ENCODE results near the gene TCF7L2.

DNA sequence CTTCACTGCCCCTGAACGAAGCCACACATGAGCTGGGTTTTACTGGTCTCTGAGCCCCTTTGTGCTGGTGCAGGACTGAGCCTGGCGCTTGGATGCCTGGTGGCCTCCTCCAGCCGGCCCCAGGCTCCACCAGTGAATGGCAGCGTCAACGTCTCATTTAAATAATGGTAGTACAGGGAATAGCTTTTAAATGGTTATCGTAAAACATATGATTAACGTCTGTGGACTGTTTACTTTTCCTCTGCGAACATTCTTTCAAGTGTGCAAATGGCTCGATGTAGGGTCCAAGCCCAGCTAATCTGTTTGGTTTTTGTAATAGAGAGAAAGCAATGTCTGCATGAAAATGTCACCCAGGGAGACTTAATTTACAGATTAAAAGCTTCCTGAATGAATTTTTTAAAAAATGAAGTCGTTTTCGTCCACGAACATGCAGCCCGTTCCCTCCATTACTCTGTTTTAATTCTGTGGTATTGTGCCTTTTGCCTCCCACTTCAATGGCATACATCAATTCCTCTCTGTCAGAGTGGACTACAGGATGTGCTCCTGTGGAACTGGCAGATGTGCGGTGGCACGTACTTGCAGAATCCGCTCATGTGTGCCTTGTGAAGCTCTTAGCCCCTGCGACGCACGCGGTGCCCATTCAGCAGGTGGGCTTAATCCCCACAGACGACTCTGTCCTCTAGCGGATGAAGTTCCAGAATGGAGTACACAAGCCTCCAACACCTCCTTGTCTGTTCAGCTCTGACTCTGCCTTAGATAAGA is 192.7 kb downstream of the TCF7L2 start:
- TF ChIP-seq, protein P1, sequence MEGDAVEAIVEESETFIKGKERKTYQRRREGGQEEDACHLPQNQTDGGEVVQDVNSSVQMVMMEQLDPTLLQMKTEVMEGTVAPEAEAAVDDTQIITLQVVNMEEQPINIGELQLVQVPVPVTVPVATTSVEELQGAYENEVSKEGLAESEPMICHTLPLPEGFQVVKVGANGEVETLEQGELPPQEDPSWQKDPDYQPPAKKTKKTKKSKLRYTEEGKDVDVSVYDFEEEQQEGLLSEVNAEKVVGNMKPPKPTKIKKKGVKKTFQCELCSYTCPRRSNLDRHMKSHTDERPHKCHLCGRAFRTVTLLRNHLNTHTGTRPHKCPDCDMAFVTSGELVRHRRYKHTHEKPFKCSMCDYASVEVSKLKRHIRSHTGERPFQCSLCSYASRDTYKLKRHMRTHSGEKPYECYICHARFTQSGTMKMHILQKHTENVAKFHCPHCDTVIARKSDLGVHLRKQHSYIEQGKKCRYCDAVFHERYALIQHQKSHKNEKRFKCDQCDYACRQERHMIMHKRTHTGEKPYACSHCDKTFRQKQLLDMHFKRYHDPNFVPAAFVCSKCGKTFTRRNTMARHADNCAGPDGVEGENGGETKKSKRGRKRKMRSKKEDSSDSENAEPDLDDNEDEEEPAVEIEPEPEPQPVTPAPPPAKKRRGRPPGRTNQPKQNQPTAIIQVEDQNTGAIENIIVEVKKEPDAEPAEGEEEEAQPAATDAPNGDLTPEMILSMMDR (IDR thresholded peaks at IDR 0.05), result no peak
- TF ChIP-seq POLR2A (IDR thresholded peaks at IDR 0.05) (no peak), POLR2AphosphoS5 (IDR thresholded peaks at IDR 0.05; ENCODE audit: insufficient read depth in 1 of 2, low read depth in 1 of 2) (no peak)
